GM21447 (cell line): Measurements from ENCODE around the gene ZNF69.
"Not testable (repeated sequence)": the region's sequence is repeated elsewhere in the genome, so short reads cannot be mapped to it uniquely, and the experiment has no call there.

Experiments used
- ATAC-seq: cut with Tn5 transposase; IDR thresholded peaks from one replicate; pipeline ENCODE4 v1.9.1; 2021; ENCODE audit not compliant: unreplicated experiment

The ZNF69 gene

GRCh38 chr19:11890634-11891033, 3.1 kb downstream of the ZNF69 start:
- ATAC-seq, result no peak

- ATAC-seq, result no peak
Observed at GRCh38 chr19:11894851-11895250, 7.3 kb downstream of the ZNF69 start.

GRCh38 chr19:11902228-11902627, 14.6 kb downstream of the ZNF69 start:
- ATAC-seq, result no peak

GRCh38 chr19:11905928-11906327, 18.3 kb downstream of the ZNF69 start:
- ATAC-seq, result no peak

- not testable (repeated sequence) for ATAC-seq
Observed at GRCh38 chr19:11911937-11912336, 24.4 kb downstream of the ZNF69 start.

GRCh38 chr19:11914417-11915051, 27.0 kb downstream of the ZNF69 start:
- ATAC-seq, result not testable (repeated sequence)

GRCh38 chr19:11921852-11922495, 34.4 kb downstream of the ZNF69 start:
- ATAC-seq, result no peak

GRCh38 chr19:11924886-11925650, 37.5 kb downstream of the ZNF69 start, which contains the start of gene ZNF700:
Gene ZNF700, plus strand, starts transcription at chr19:11925107. Its CDS starts 104 bp downstream, at chr19:11925211.
- peak; percentile 86 for ATAC-seq

GRCh38 chr19:11925651-11926187, 38.1 kb downstream of the ZNF69 start:
- peak; percentile 8 for ATAC-seq

- ATAC-seq, result no peak
Observed at GRCh38 chr19:11927227-11927626, 39.6 kb downstream of the ZNF69 start.

- no peak for ATAC-seq
Observed at GRCh38 chr19:11931051-11931450, 43.5 kb downstream of the ZNF69 start.

- ATAC-seq, result no peak
Observed at GRCh38 chr19:11931513-11931912, 43.9 kb downstream of the ZNF69 start.

- ATAC-seq, result not testable (repeated sequence)
Observed at GRCh38 chr19:11935829-11936228, 48.2 kb downstream of the ZNF69 start.

GRCh38 chr19:11938383-11938782, 50.8 kb downstream of the ZNF69 start:
- ATAC-seq, result not testable (repeated sequence)

GRCh38 chr19:11941361-11941887, 53.8 kb downstream of the ZNF69 start:
- ATAC-seq, result not testable (repeated sequence)

- no peak for ATAC-seq
Observed at GRCh38 chr19:11942008-11942842, 54.6 kb downstream of the ZNF69 start.

GRCh38 chr19:11942843-11943108, 55.2 kb downstream of the ZNF69 start:
- no peak for ATAC-seq

GRCh38 chr19:11944656-11945055, 57.1 kb downstream of the ZNF69 start:
- no peak for ATAC-seq

GRCh38 chr19:11948646-11949045, 61.1 kb downstream of the ZNF69 start:
- ATAC-seq, result no peak

GRCh38 chr19:11949201-11949600, 61.6 kb downstream of the ZNF69 start:
- ATAC-seq, result no peak

GRCh38 chr19:11949614-11950080, 62.1 kb downstream of the ZNF69 start:
- not testable (repeated sequence) for ATAC-seq
